T-helper 17 cell (primary cell): ENCODE measurements around the gene UNCX. TPM values are rescaled to one million over a fixed set of nuclear protein-coding genes. Genes with fewer than 3 reads are reported as not detected.
A peak's percentile ranks its signal among the peaks of the same experiment; 100 is the strongest.

Experiments used
- ATAC-seq: fragments of 150-1000 bp; cut with Tn5 transposase; 2 replicates; pipeline ENCODE4 v1.10.0; 2021; ENCODE audit warnings: mild to moderate bottlenecking, moderate library complexity
- DNase-seq, 3 donors: peaks; one replicate each; pipeline versions ENCODE4 v3.0.0 to v3.0.0-alpha.2; 2020 to 2021
- H3K9me3 ChIP-seq: one replicate; pipeline ENCODE4 v1.7.0; 2013; ENCODE audit warnings: low read length, mild to moderate bottlenecking; ENCODE audit not compliant: control insufficient read depth, poor library complexity, severe bottlenecking
- H3K27ac Mint-ChIP-seq: one replicate; pipeline ENCODE4 v1.8.0; 2022; ENCODE audit warnings: mild to moderate bottlenecking, moderate library complexity, mixed read lengths
- H3K27me3 Mint-ChIP-seq: one replicate; pipeline ENCODE4 v1.8.0; 2022; ENCODE audit warnings: mixed read lengths
- H3K36me3 Mint-ChIP-seq: one replicate; pipeline ENCODE4 v1.8.0; 2022; ENCODE audit warnings: low read depth, mixed read lengths
- H3K4me1 Mint-ChIP-seq: one replicate; pipeline ENCODE4 v1.8.0; 2022; ENCODE audit warnings: mild to moderate bottlenecking, mixed read lengths
- H3K4me3 Mint-ChIP-seq: one replicate; pipeline ENCODE4 v1.8.0; 2022; ENCODE audit warnings: mild to moderate bottlenecking, moderate library complexity, mixed read lengths
- total RNA-seq, 4 donors: library from RNA in 2 of 4; stranded (reverse) in 2 of 4; gene quantifications; one replicate each; pipeline ENCODE4 v1.2.3 and lab custom pipeline; 2022 to 2026

The UNCX gene
- total RNA-seq, 2 donors from 2014 or later, result not detected

GRCh38 chr7:1246160-1246870, 13.6 kb downstream of the UNCX start:
- no peaks in the 10 kb centered on the region for H3K9me3 ChIP-seq
- ATAC-seq, result no peak
- no peak for DNase-seq
- Mint-ChIP-seq H3K27ac (peak overlapping the region; percentile 90), H3K36me3 (peaks cover 6% of the 10 kb centered on the region), H3K4me1 (peaks cover 10% of the 10 kb centered on the region), H3K27me3 (peaks cover 64% of the 10 kb centered on the region), H3K4me3 (peak overlapping the region; percentile 60)

- Mint-ChIP-seq H3K4me3 (no peak overlapping the region), H3K27ac (no peak overlapping the region), H3K4me1 (peaks cover 10% of the 10 kb centered on the region), H3K27me3 (peaks cover 68% of the 10 kb centered on the region), H3K36me3 (peaks cover 6% of the 10 kb centered on the region)
- DNase-seq (no peak), ATAC-seq (no peak)
- no peaks in the 10 kb centered on the region for H3K9me3 ChIP-seq
These were observed 14.3 kb downstream of the UNCX start for GRCh38 chr7:1246871-1247526.

- peak; percentile 54 for ATAC-seq
- H3K4me3 Mint-ChIP-seq, result peak overlapping the region; percentile 77
- H3K4me1 Mint-ChIP-seq, result peaks cover 10% of the 10 kb centered on the region
- H3K36me3 Mint-ChIP-seq, result peaks cover 6% of the 10 kb centered on the region
- H3K27ac Mint-ChIP-seq, result peak overlapping the region; percentile 24
- no peaks in the 10 kb centered on the region for H3K9me3 ChIP-seq
- peaks cover 68% of the 10 kb centered on the region for H3K27me3 Mint-ChIP-seq
- no peak for DNase-seq
These were observed 14.9 kb downstream of the UNCX start for GRCh38 chr7:1247527-1248041.

GRCh38 chr7:1248143-1248915, 15.7 kb downstream of the UNCX start:
- ATAC-seq, result peak; percentile 45

GRCh38 chr7:1248916-1249581, 16.4 kb downstream of the UNCX start:
- Mint-ChIP-seq H3K4me1 (peaks cover 10% of the 10 kb centered on the region), H3K27ac (no peak overlapping the region), H3K4me3 (peak overlapping the region; percentile 77), H3K36me3 (peaks cover 6% of the 10 kb centered on the region), H3K27me3 (peaks cover 69% of the 10 kb centered on the region)
- H3K9me3 ChIP-seq, result no peaks in the 10 kb centered on the region
- ATAC-seq (no peak), DNase-seq (no peak)

More at GRCh38 chr7:1248143-1248915, 15.7 kb downstream of the UNCX start:
- peaks cover 69% of the 10 kb centered on the region for H3K27me3 Mint-ChIP-seq
- no peaks in the 10 kb centered on the region for H3K9me3 ChIP-seq
- peak overlapping the region; percentile 24 for H3K27ac Mint-ChIP-seq
- H3K4me1 Mint-ChIP-seq, result peaks cover 10% of the 10 kb centered on the region
- no peak for DNase-seq
- peaks cover 6% of the 10 kb centered on the region for H3K36me3 Mint-ChIP-seq
- peak overlapping the region; percentile 77 for H3K4me3 Mint-ChIP-seq

GRCh38 chr7:1249731-1250130, 17.1 kb downstream of the UNCX start:
- no peak for DNase-seq
- ATAC-seq, result no peak
- no peaks in the 10 kb centered on the region for H3K9me3 ChIP-seq
- H3K36me3 Mint-ChIP-seq, result peaks cover 6% of the 10 kb centered on the region
- H3K27ac Mint-ChIP-seq, result no peak overlapping the region
- H3K4me3 Mint-ChIP-seq, result peak overlapping the region; percentile 49
- peaks cover 66% of the 10 kb centered on the region for H3K27me3 Mint-ChIP-seq
- peaks cover 10% of the 10 kb centered on the region for H3K4me1 Mint-ChIP-seq

- H3K36me3 Mint-ChIP-seq, result peaks cover 6% of the 10 kb centered on the region
- peaks cover 59% of the 10 kb centered on the region for H3K27me3 Mint-ChIP-seq
- H3K9me3 ChIP-seq, result no peaks in the 10 kb centered on the region
- DNase-seq (no peak), ATAC-seq (no peak)
- H3K4me1 Mint-ChIP-seq, result peaks cover 10% of the 10 kb centered on the region
- H3K4me3 Mint-ChIP-seq, result no peak overlapping the region
- H3K27ac Mint-ChIP-seq, result no peak overlapping the region
These were observed 18.2 kb downstream of the UNCX start for GRCh38 chr7:1250901-1251300.

- H3K36me3 Mint-ChIP-seq, result peaks cover 4% of the 10 kb centered on the region
- H3K4me1 Mint-ChIP-seq, result peaks cover 11% of the 10 kb centered on the region
- peaks cover 60% of the 10 kb centered on the region for H3K27me3 Mint-ChIP-seq
- H3K27ac Mint-ChIP-seq, result no peak overlapping the region
- ATAC-seq (no peak), DNase-seq (no peak)
- H3K4me3 Mint-ChIP-seq, result no peak overlapping the region
- no peaks in the 10 kb centered on the region for H3K9me3 ChIP-seq
These were observed 19.3 kb downstream of the UNCX start for GRCh38 chr7:1251796-1252539.

- Mint-ChIP-seq H3K27me3 (peaks cover 65% of the 10 kb centered on the region), H3K36me3 (peaks cover 4% of the 10 kb centered on the region)
- no peak for ATAC-seq
These were observed 19.9 kb downstream of the UNCX start for GRCh38 chr7:1252540-1253090.

GRCh38 chr7:1253681-1254181, 21.1 kb downstream of the UNCX start:
- ATAC-seq (no peak), DNase-seq (no peak)
- Mint-ChIP-seq H3K27ac (no peak overlapping the region), H3K4me3 (no peak overlapping the region), H3K4me1 (peaks cover 5% of the 10 kb centered on the region), H3K36me3 (peaks cover 3% of the 10 kb centered on the region), H3K27me3 (peaks cover 60% of the 10 kb centered on the region)
- H3K9me3 ChIP-seq, result no peaks in the 10 kb centered on the region

More at GRCh38 chr7:1252540-1253090, 19.9 kb downstream of the UNCX start:
- no peak for DNase-seq
- Mint-ChIP-seq H3K4me1 (peaks cover 11% of the 10 kb centered on the region), H3K4me3 (no peak overlapping the region), H3K27ac (no peak overlapping the region)
- H3K9me3 ChIP-seq, result no peaks in the 10 kb centered on the region

- H3K27me3 Mint-ChIP-seq, result peaks cover 60% of the 10 kb centered on the region
- H3K4me1 Mint-ChIP-seq, result peaks cover 3% of the 10 kb centered on the region
- ATAC-seq (no peak), DNase-seq (no peak)
- H3K9me3 ChIP-seq, result no peaks in the 10 kb centered on the region
- H3K27ac Mint-ChIP-seq, result no peak overlapping the region
- peaks cover 3% of the 10 kb centered on the region for H3K36me3 Mint-ChIP-seq
- H3K4me3 Mint-ChIP-seq, result no peak overlapping the region
These were observed 21.8 kb downstream of the UNCX start for GRCh38 chr7:1254281-1255079.
